SK-N-SH (cell line): ENCODE data around the gene TCF12.

Experiments used
- EP300 ChIP-seq, 2 experiments: IDR thresholded peaks; 2 replicates each; pipeline versions ENCODE4 v1.4.0 to v1.6.1; 2012; ENCODE audit warnings: borderline replicate concordance in 1 of 2, low read depth in 1 of 2, low read length in 1 of 2
- FOXJ3 ChIP-seq: sonication (generic); formaldehyde crosslinking; IDR thresholded peaks from 2 replicates; pipeline ENCODE4 v1.5.1; 2020; ENCODE audit warnings: mild to moderate bottlenecking, missing genetic modification reagents
- POLR2AphosphoS5 ChIP-seq: IDR thresholded peaks from 2 replicates; pipeline ENCODE4 v1.6.1; 2012; ENCODE audit warnings: low read depth, low read length
- RAD21 ChIP-seq: IDR thresholded peaks from 2 replicates; pipeline ENCODE4 v1.6.1; 2012; ENCODE audit warnings: mild to moderate bottlenecking, low read length
- RFX5 ChIP-seq: IDR thresholded peaks from 2 replicates; pipeline ENCODE4 v1.6.1; 2012; ENCODE audit warnings: mild to moderate bottlenecking, improper control_type of control experiment, low read length

DNA sequence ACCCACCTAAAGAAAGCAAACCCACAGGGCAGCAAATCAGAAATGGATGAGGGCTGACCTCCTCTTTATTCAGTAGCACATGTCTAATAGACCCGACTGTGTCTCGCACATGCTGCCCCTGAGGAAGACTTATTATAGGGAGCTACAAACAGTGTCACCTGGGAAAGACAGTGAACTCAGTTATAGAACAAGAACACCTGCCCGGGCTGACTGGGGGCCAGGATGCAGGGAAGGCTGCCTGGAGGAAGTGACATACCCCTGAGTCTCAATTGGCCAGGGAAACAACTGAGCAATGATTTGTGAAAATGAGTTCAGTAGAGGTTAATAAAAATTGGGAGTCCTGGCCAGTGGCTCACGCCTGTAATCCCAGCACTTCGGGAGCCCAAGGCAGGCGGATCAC, 379.2 kb downstream of the TCF12 start:
- TF ChIP-seq POLR2AphosphoS5: no peak
- TF ChIP-seq EP300 (IDR thresholded peaks at IDR 0.05; ENCODE audit: borderline replicate concordance in 1 of 2, low read depth in 1 of 2, low read length in 1 of 2): no peak
- no peak for TF ChIP-seq FOXJ3
- TF ChIP-seq RFX5: no peak
- TF ChIP-seq RAD21: no peak
